Epithelial cell of proximal tubule (primary cell): Measurements from ENCODE around the gene BPIFB3. TPM values are rescaled to one million over a fixed set of nuclear protein-coding genes. Genes with fewer than 3 reads are reported as not detected.

Experiments used
- DNase-seq: peaks from one replicate; pipeline ENCODE4 v3.0.0-alpha.2; 2011; ENCODE audit warnings: low read depth
- H3K4me3 ChIP-seq: 2 replicates; pipeline ENCODE4 v1.5.1; 2011; ENCODE audit warnings: low read depth, mild to moderate bottlenecking, low read length
- CTCF ChIP-seq: conservative IDR thresholded peaks from 2 replicates; pipeline ENCODE4 v1.5.1; 2012; ENCODE audit warnings: low read depth, mild to moderate bottlenecking, low read length
- total RNA-seq: library from RNA; depleted of rRNA; stranded (reverse); fragments of >200 nt; gene quantifications from 2 replicates; pipeline ENCODE4 v1.2.3, GENCODE V29; 2015

The BPIFB3 gene
- total RNA-seq, 1 donor from 2014 or later, result not detected

- no peak for TF ChIP-seq CTCF
- DNase-seq, result no peak
- no peak overlapping the region for H3K4me3 ChIP-seq
Measured at GRCh38 chr20:33081411-33082154, 27.9 kb downstream of the BPIFB3 start.

- DNase-seq, result no peak
- H3K4me3 ChIP-seq, result no peak overlapping the region
- TF ChIP-seq CTCF, result no peak
Measured at GRCh38 chr20:33082546-33082945, 28.8 kb downstream of the BPIFB3 start.

- no peak for DNase-seq
- H3K4me3 ChIP-seq, result no peak overlapping the region
- no peak for TF ChIP-seq CTCF
Measured at GRCh38 chr20:33083544-33084340, 30.0 kb downstream of the BPIFB3 start.

GRCh38 chr20:33084722-33085121 lies 31.0 kb downstream of the BPIFB3 start:
- H3K4me3 ChIP-seq, result no peak overlapping the region
- DNase-seq, result no peak
- no peak for TF ChIP-seq CTCF

- TF ChIP-seq CTCF, result no peak
- DNase-seq, result no peak
- H3K4me3 ChIP-seq, result no peak overlapping the region
Measured at GRCh38 chr20:33086052-33086722, 32.5 kb downstream of the BPIFB3 start.

- TF ChIP-seq CTCF, result no peak
- H3K4me3 ChIP-seq, result no peak overlapping the region
- DNase-seq, result no peak
Measured at GRCh38 chr20:33091147-33091546, 37.4 kb downstream of the BPIFB3 start.
